ENCODE measurements around the gene RNF31. TPM values are rescaled to one million over a fixed set of nuclear protein-coding genes. Genes with fewer than 3 reads are reported as not detected.

The RNF31 gene
- total and polyA plus RNA-seq, 4 donors: 31.7 to 82.4 (median 61.4) TPM

DNA sequence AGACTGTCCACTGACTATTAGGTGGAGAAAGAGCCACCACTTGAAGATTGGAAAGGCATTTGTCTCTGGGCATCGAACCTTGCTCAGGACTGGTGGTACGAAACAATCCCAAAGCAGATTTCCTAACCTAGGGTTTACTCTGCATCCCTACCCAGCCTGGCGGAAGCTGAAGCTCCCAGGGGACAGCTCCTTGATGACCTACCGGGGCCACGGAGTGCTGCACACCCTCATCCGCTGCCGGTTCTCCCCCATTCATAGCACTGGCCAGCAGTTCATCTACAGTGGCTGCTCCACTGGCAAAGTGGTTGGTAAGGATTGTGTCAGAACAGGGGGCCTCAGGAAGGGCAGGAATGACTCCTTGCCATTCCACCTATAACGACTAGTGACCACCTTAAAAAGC lies 26.1 kb upstream of the RNF31 start:
- Histone ChIP-seq H3K36me3 (ENCODE audit: control insufficient read depth in 4 of 4, insufficient read depth in 4 of 4, low read length in 4 of 4) (peaks cover 26 to 56% (median 31%) of the 10 kb centered on the region in 4 donors), H3K4me3 (no peak overlapping the region), H3K9ac (ENCODE audit: insufficient read depth in 1 of 2, low read length in 2 of 2) (no peak overlapping the region), H3K4me1 (ENCODE audit: control insufficient read depth in 5 of 5, insufficient read depth in 5 of 5, low read length in 5 of 5) (peaks cover 0 to 5% (median 2%) of the 10 kb centered on the region in 5 donors), H3K9me3 (ENCODE audit: control insufficient read depth in 4 of 4, insufficient read depth in 3 of 4, low read length in 3 of 4) (no peaks in the 10 kb centered on the region), H3K27me3 (ENCODE audit: control insufficient read depth in 3 of 3, insufficient read depth in 3 of 3, low read length in 2 of 3) (no peaks in the 10 kb centered on the region), H3K27ac (ENCODE audit: low read depth in 1 of 2, low read length in 1 of 2) (no peak overlapping the region)
- TF ChIP-seq, protein P1, sequence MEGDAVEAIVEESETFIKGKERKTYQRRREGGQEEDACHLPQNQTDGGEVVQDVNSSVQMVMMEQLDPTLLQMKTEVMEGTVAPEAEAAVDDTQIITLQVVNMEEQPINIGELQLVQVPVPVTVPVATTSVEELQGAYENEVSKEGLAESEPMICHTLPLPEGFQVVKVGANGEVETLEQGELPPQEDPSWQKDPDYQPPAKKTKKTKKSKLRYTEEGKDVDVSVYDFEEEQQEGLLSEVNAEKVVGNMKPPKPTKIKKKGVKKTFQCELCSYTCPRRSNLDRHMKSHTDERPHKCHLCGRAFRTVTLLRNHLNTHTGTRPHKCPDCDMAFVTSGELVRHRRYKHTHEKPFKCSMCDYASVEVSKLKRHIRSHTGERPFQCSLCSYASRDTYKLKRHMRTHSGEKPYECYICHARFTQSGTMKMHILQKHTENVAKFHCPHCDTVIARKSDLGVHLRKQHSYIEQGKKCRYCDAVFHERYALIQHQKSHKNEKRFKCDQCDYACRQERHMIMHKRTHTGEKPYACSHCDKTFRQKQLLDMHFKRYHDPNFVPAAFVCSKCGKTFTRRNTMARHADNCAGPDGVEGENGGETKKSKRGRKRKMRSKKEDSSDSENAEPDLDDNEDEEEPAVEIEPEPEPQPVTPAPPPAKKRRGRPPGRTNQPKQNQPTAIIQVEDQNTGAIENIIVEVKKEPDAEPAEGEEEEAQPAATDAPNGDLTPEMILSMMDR (IDR thresholded peaks at IDR 0.05; ENCODE audit: control extremely low read depth, extremely low read depth): no peak
- ATAC-seq (ENCODE audit: insufficient read depth, low FRiP score) (no peak), DNase-seq (no peak)
- WGBS, 2 donors: 96 to 97% methylated on average over 8 of the region's 8 CpGs

DNA sequence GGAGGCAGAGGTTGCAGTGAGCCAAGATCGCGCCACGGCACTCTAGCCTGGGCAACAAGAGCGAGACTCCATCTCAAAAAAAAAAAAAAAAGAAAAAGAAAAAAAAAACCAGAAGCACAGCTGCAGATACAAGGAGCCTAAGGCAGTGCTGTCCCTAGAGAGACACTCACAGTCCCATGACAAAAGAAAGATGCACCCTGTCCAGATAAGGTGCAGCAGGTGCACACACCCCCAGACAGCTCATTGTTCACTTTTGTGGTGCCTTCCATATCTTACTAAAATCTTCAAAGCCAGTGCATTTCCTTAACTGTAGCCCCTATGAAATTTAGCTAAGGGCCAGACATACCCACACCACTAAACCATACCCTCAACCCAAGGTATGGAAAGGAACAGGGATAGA lies 24.9 kb upstream of the RNF31 start:
- TF ChIP-seq, protein P1 (IDR thresholded peaks at IDR 0.05; ENCODE audit: control extremely low read depth, extremely low read depth): no peak
- Histone ChIP-seq H3K36me3 (ENCODE audit: control insufficient read depth in 4 of 4, insufficient read depth in 4 of 4, low read length in 4 of 4) (peaks cover 26 to 52% (median 30%) of the 10 kb centered on the region in 4 donors), H3K27ac (ENCODE audit: low read depth in 1 of 2, low read length in 1 of 2) (no peak overlapping the region), H3K27me3 (ENCODE audit: control insufficient read depth in 3 of 3, insufficient read depth in 3 of 3, low read length in 2 of 3) (no peaks in the 10 kb centered on the region), H3K4me3 (no peak overlapping the region), H3K9ac (ENCODE audit: insufficient read depth in 1 of 2, low read length in 2 of 2) (no peak overlapping the region), H3K4me1 (ENCODE audit: control insufficient read depth in 5 of 5, insufficient read depth in 5 of 5, low read length in 5 of 5) (no peaks in the 10 kb centered on the region), H3K9me3 (ENCODE audit: control insufficient read depth in 4 of 4, insufficient read depth in 3 of 4, low read length in 3 of 4) (no peaks in the 10 kb centered on the region)
- no peak for DNase-seq
- whole genome bisulfite sequencing, 2 donors: 97 to 98% methylated on average over 4 of the region's 4 CpGs
- no peak for ATAC-seq (ENCODE audit: insufficient read depth, low FRiP score)

DNA sequence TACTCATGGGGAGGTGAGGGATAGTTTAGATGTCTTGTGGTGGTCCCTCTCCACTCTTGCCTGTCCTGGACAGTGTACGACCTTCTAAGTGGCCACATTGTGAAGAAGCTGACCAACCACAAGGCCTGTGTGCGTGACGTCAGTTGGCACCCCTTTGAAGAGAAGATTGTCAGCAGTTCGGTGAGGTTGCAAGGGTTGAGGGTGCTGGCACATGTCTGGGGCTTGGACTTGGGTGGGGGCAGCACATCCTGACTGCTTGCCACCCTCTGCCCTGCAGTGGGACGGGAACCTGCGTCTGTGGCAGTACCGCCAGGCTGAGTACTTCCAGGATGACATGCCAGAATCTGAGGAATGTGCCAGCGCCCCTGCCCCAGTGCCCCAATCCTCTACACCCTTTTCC lies 24.4 kb upstream of the RNF31 start:
- H3K9me3 ChIP-seq (ENCODE audit: control insufficient read depth in 4 of 4, insufficient read depth in 3 of 4, low read length in 3 of 4): no peaks in the 10 kb centered on the region
- peaks cover 24 to 51% (median 28%) of the 10 kb centered on the region in 4 donors for H3K36me3 ChIP-seq (ENCODE audit: control insufficient read depth in 4 of 4, insufficient read depth in 4 of 4, low read length in 4 of 4)
- H3K4me1 ChIP-seq (ENCODE audit: control insufficient read depth in 5 of 5, insufficient read depth in 5 of 5, low read length in 5 of 5): no peaks in the 10 kb centered on the region
- H3K27ac ChIP-seq (ENCODE audit: low read depth in 1 of 2, low read length in 1 of 2): no peak overlapping the region
- H3K27me3 ChIP-seq (ENCODE audit: control insufficient read depth in 3 of 3, insufficient read depth in 3 of 3, low read length in 2 of 3): no peaks in the 10 kb centered on the region
- no peak overlapping the region for H3K4me3 ChIP-seq
- 90% methylated on average over 8 of the region's 8 CpGs for WGBS, 2 donors
- no peak for ATAC-seq (ENCODE audit: insufficient read depth, low FRiP score)
- H3K9ac ChIP-seq (ENCODE audit: insufficient read depth in 1 of 2, low read length in 2 of 2): no peak overlapping the region
- TF ChIP-seq, protein P1 (IDR thresholded peaks at IDR 0.05; ENCODE audit: control extremely low read depth, extremely low read depth): no peak
- no peak for DNase-seq

All from lung (tissue), 12 donors.